ENCODE data around the gene CHMP4B.

DNA sequence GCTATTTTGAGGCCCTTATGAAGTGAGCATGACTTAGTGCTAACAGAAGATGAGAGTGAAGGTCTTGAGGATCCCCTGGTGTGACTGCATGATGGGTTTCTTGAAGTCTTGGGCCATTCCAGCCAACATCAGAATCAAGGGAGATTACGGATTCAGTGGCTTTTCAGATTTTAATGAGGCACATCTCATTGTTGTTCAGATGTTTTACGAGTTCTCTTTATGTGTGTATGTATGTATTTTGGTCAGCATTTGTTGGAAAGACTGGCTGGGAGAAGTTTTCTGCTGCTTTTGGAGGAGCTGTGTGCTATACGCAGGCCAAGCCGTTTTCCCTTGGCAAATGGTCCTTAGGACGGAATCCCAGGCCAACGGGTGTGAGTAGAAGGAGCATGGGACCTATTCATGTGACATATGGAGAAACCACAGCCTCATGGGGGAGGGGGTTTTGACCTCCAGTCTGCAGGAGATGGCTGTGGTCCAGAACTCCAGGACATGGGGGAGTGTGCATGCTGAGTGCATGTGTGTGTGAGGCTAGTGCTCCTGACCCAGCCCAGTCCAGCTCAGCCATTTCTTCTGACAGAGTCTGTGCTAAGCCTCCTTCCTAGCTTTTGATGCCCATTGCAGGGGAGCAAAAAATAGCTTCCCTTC lies 35.3 kb downstream of the CHMP4B start:
- TF ChIP-seq, protein P1, sequence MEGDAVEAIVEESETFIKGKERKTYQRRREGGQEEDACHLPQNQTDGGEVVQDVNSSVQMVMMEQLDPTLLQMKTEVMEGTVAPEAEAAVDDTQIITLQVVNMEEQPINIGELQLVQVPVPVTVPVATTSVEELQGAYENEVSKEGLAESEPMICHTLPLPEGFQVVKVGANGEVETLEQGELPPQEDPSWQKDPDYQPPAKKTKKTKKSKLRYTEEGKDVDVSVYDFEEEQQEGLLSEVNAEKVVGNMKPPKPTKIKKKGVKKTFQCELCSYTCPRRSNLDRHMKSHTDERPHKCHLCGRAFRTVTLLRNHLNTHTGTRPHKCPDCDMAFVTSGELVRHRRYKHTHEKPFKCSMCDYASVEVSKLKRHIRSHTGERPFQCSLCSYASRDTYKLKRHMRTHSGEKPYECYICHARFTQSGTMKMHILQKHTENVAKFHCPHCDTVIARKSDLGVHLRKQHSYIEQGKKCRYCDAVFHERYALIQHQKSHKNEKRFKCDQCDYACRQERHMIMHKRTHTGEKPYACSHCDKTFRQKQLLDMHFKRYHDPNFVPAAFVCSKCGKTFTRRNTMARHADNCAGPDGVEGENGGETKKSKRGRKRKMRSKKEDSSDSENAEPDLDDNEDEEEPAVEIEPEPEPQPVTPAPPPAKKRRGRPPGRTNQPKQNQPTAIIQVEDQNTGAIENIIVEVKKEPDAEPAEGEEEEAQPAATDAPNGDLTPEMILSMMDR (IDR thresholded peaks at IDR 0.05; ENCODE audit: low read depth, low read length, missing input control) = no peak
- no peak for TF ChIP-seq RXRA (IDR thresholded peaks at IDR 0.05)
- TF ChIP-seq JUND (IDR thresholded peaks at IDR 0.05) = no peak
- TF ChIP-seq, protein P2, sequence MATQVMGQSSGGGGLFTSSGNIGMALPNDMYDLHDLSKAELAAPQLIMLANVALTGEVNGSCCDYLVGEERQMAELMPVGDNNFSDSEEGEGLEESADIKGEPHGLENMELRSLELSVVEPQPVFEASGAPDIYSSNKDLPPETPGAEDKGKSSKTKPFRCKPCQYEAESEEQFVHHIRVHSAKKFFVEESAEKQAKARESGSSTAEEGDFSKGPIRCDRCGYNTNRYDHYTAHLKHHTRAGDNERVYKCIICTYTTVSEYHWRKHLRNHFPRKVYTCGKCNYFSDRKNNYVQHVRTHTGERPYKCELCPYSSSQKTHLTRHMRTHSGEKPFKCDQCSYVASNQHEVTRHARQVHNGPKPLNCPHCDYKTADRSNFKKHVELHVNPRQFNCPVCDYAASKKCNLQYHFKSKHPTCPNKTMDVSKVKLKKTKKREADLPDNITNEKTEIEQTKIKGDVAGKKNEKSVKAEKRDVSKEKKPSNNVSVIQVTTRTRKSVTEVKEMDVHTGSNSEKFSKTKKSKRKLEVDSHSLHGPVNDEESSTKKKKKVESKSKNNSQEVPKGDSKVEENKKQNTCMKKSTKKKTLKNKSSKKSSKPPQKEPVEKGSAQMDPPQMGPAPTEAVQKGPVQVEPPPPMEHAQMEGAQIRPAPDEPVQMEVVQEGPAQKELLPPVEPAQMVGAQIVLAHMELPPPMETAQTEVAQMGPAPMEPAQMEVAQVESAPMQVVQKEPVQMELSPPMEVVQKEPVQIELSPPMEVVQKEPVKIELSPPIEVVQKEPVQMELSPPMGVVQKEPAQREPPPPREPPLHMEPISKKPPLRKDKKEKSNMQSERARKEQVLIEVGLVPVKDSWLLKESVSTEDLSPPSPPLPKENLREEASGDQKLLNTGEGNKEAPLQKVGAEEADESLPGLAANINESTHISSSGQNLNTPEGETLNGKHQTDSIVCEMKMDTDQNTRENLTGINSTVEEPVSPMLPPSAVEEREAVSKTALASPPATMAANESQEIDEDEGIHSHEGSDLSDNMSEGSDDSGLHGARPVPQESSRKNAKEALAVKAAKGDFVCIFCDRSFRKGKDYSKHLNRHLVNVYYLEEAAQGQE (IDR thresholded peaks at IDR 0.05) = no peak
- TF ChIP-seq YY1 (IDR thresholded peaks at IDR 0.05) = no peak

All from liver (tissue), 3 donors.